GM19238 (cell line): ENCODE measurements around the gene PIR.

Source experiments
- DNase-seq: peaks from one replicate; pipeline ENCODE4 v3.0.0; 2011; ENCODE audit warnings: low spot score; ENCODE audit not compliant: insufficient read length

Gene PIR

DNA sequence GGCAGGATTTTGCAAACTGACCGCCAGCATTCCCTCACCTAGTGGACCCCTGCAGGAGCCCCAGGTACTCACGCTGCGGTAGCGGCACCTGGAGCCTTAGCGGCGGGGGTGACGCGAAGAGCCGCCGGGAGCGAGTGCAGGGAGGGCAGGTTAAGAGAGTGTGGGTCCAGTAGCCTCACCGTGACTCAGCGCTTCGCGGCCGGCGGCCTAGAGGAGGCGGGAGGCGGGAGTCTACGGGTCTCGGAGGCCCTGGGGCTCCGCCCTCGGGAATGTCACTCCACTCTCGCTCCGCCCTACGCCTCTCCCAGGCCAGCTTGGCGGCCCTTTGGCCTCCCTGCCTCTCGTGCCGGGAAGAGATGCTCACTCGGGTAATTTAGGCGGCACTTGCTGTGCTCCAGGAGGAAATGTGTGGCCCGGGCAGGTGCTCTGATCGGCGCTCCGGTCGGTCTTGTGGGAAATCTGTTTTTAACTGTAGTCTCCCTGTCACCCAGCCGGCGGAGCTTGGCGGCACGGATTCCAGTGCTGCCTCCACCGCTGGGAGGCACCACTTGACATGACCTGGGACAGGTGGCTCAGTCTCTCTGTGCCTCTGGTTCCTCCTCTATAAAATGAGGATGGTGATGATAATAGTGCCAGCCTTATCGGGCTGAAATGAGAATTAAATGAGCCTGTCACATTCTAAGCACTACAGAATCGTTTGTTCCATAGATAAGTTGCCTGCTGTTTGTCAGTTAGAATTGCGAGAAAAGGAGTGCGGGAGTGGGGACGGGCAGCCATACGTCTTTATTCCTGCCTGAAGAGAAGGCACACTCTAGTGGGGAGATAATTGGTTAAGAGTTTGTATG, at the start of gene PIR:
Gene PIR (minus strand): TSS at position 216 of the 845 bp plus-strand sequence. CDS start 2,076 bp downstream, outside the sequence.
- DNase-seq, result peak; percentile 52

DNA sequence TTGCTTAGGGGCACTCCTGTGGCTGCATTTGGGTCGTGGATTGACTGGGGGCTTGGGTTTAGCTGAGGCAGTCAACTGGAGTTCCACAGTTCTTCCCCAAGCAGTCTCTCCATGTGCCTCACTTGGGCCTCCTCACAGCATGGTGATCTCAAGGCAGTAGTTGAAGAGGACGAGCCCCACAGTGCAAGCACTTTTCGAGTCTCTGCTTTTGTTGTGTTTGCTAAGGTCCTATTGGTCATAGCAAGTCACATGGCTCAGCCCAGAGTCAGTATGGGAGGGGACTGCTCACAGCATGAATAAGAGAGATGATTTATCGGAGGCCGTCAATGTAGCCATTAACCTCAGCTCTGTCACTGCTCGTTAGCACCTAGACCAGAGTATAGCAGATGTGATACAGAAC, 37.2 kb upstream of the PIR start:
- DNase-seq, result no peak

DNA sequence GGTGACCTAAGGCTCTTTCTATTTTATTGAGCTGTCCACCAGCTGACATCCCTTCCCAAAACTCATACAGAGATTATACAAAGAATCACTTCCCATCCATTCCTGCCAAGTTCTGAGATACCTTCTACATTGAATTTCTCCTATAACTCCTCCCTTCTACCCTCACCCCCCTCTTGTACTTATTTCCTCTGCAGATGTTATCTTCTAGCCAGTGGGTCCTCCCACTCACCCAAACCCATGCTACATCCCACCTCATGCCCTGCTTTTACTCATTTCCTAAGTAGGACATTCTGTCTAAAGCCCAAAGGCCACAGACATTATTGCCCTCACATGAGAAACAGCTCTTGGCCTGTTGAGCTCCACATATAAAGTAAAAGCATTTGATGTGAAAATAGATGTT, 36.0 kb upstream of the PIR start:
- no peak for DNase-seq

DNA sequence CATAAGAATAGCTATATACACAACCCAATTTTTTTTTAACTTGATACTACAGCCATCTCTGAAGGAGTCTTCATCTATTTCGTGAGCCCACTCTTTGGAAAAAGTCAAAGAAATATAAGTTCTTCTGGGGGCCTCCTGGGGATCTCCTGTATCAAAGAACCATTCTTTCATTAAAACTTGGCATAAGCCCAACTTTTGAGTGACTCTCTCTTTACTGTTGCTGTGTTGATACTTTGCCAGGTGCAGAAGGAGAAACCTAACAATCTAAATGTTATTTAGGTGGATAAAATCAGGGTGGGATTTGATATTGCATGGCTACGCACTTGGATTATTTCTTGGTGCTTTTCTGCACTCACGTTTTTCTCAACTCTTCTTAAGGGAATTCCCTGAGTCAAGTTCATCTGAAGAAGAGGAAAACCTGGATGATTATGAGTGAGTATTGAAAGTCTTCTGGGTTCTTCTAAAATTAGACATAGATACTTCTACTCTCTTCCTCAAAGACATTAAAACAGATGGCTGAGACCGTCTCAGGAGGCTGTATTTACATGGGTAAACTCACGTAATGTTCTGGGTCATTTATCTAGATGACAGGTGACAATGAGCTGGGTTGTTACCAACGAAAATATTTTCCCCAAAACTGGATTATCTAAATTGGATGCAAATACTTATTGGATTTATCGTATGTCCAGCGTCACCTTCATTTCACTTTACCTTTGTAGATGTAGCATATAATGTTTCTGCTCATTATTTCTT, 32.7 kb upstream of the PIR start:
- no peak for DNase-seq

DNA sequence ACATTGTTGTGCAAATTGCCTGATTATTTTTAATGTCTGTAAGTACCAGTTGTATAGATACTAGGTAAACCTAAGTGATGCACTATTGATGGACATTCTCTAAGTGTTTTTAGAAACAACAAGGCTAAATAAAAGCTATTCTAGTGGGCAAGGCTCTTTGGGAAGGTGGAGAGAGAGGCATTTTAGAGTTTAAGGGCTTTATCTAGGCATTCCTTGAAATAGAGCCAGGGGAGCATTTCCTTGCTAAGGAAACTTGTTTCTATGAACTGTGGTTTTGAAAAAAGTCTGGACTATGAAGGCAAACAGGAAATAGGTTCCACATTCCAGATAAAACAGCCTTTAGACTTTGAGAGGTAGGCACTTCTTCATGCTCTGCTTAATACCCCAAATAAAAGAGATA, 31.3 kb upstream of the PIR start:
- no peak for DNase-seq

DNA sequence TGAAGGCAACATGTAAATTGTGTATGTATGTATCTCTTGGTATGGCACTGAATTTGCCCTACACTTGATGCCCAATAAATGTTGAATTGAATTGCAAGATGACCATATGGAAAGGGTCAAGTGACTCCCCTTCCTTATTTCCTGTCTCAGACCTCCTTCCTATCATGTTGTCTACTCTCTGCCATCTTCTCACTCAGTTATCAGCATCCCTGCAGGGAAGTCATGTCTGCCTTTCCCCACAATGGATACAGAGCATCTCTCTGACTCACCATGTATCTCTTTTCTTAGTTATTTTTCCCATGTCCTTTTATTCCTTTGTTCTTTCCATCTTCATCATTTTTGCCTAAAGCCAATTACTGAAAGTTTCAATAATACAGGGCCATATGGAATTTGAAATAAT, 30.0 kb upstream of the PIR start:
- DNase-seq, result no peak

DNA sequence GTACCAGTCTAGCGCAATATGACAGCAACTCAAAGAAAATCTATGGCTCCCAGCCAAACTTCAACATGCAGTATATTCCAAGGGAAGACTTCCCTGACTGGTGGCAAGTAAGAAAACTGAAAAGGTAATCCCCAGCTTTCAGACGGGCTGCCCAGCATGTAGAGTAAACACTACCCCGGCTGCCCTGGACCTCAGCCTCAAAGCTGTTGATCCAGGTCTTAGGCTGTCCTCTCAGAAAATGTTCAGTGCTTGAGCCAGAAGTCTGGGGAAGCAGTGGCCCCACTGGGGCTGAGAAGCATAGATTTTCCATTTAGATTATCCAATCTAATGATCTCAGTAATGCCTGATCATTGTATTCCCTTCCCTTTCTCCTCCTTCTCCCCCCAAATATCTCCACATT, 29.3 kb upstream of the PIR start:
- DNase-seq, result no peak

DNA sequence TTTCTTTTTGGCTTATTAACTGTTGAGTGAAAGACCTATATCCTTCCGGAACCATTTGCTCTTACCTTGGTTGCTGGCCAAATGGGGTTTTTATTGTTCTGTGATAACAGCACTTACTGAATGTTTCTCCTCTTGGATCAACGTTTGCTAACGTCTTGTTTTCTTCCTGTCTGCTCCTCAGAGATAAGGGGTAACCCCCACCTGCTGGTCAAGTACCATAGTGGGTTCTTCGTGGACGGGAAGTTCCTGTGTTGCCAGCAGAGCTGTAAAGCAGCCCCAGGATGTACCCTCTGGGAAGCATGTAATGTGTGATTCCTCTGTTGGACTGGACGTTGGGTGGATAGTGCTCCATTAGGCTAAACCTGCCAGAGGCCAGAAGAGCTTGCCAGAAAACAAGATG, 22.8 kb upstream of the PIR start:
- DNase-seq, result no peak

DNA sequence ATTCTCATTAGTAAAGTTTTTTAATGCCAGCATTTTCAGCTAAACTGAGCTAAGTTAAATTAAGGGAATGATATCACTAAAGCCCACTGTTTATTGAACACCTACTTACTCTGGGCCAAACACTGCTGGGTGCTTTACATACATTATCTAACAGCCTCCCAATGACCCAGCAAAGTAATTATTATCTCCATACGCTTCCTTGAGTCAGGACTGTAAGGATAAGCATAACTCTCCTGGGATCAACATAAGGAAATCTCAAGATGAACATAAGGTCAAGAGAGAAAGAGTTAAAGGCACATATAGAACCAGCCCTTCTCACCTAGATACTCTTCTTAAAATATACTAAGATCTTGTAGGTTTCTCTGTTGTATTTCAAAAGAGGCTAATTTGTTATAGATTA, 21.1 kb upstream of the PIR start:
- no peak for DNase-seq

DNA sequence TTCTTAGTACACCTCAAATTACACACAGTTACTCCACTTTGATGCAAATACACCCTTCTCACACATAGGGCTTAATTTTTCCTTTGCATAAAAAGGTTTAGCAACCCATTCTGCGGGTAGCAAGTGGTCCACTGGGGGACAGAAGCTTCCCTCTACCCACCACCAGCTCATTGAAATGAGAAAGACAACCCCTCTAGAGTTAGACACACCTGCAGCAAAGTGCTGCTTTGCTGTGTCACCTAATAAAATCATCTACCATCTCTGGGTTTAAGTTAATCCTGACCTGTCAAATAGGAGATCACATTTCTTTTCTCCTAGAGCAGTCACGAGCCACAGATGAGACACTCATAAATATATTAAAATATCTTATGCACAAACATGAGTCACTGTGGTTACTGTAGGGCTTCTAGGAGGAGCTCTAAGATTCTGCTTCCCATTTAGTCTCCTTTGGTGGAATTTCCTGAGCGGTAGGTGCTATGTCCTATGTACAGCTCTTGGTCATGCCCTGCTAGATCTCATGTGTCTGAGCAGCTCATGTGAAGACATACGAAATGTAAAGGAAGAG, 19.4 kb upstream of the PIR start:
- no peak for DNase-seq

DNA sequence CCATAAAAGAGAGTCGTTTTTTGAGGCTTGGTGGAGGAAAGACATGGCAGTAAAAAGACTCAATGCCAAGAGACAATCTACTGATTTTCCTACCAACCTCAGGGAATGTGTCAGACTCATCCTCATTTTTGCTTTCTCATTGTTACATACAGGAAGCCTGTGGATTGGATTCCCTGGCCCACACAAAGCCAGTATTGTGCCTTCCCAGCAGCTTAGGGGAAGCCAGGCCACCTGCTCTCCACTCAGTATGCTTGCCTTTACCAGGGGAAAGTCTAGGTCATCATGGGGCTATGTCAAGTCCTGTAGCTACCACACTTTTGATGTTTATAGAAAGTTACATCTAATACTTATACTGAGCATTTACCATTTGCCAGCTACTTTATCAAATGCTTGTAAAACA, 18.4 kb upstream of the PIR start:
- DNase-seq, result no peak

DNA sequence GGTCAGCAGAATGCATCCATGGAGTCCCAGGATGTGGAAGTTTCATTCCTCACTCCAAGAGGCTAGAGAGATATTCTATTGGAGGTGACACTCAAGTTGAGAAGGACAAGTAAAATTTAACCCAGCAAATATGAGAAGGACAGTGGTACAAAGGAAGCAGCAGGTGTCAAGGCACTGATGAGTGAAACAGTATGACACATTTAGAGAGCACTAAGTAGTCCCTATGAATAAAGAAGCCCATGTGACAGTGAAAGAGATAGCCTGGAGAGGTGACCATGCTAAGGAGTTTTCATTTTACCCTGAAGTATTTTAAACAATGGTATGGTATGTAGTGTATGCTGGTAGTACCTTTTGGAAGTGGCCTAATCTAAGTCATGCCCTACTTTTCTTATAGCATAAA, 16.7 kb upstream of the PIR start:
- DNase-seq, result no peak

DNA sequence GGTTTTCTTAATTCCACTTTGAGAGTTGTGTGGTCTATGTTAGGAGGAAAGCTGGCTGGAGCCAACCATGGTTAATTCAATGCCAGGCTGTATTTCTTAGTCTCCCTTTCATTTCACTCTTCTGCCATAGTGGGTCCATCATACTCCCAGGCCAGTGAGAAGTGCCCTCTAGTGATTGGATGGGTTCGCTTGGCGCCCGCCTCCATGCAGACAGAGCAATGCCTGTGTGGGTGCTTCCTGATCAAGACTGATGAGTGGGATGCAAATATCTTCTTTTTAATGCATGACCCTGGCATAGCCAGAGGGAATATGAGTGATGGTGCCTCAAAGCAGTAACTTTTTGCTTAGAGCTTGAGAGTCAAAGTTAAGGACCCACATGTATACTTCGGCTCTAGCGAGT, 13.9 kb upstream of the PIR start:
- DNase-seq, result no peak

DNA sequence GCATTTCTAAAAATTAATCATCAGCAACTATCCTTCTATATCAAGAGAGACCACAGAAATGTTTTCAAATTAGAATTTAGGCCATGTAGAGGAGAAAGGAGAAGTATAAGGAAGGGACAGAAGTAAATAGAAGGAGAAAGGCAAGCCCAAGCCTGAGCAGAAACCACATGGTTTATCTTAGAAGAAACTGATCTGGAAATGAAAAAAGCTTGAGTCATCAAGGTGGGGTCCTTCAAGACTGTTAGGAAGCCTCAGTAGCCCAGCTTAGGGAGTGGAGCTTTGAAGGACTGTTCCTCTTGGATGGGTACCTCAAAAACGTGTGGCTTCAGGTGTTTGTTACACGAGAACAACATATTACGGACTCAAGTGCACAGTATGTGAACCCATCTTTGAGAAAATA, 12.0 kb upstream of the PIR start:
- no peak for DNase-seq

DNA sequence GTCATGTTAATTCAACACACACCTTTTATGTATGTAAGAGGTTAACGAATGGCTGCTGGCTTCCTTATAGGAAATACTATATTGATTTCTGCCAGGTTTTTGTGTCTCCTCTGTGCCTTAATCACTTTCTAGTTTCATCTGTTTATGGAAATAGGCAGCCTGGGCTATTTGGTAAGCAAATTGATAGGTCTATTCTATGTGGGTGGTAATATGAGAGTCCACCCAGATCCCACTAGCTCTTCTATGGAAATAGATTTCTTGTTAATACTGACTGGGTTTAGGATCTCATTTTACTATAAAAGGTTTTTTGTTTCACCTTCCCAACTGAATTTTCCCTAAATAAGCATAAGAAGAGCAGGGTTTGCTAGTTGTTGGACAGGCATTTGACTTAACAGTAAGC, 11.5 kb upstream of the PIR start:
- DNase-seq, result no peak

DNA sequence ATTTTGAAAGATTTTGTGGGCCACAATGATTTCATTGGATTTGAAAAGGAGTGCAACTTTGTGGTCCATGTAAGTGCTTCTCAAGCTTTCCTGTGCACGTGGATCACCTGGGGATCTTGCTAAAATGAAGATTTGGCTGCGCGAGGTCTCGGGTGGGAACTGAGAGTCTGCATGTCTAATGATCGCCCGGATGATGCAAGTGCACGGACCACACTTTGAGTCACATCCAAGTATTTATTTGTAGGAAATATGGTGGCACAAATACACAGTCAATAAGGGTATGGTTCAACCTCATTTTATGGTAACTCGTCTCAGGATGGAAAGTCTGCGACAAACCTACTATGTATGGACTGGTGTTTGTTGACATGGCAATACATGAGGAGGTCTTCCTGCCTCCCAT, 8.4 kb upstream of the PIR start:
- no peak for DNase-seq

DNA sequence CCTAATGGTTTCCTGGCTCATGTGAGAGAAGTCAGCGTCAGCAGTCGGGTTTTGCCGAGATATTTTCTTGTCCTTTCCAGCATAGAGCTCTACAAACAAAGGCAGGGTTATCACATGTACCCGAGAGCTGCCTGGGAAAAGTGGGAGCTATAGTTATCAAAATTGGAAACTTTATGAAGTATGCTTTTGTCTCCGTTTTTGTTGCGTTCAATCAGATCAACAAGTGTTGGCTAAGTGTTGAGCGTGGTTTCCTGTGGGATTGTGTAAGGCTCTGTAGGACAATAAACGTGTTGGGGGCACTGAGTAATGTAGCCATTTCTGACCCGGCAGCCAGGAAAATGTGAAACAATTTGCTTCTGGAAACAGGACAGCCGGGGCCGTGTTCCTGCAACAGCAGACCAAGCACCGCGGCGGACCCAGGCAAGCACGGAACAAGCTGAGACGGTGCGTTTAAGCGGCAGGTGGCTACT, 7.4 kb upstream of the PIR start, which contains the start of gene BMX:
Gene BMX (plus strand): TSS at position 311 of the 470 bp plus-strand sequence. CDS start 7,547 bp downstream, outside the sequence.
- no peak for DNase-seq

DNA sequence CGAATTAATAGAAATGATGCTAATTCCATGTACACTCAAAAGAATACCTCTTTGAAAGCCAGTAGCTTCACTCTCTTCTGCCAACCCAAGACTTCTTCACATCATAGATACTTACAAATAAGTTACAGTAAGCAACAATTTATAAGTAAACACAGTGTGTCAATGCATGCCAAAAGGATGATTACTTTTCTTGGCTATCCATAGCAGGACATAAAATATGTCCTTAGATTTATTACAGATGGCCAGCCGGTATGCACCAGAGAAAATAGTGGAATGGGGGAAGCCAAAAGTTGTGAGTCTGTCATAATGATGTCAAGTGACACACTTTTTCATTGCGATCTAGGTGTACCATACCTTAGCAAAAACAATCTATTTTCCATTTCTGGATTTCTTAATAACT, 6.8 kb upstream of the PIR start:
- no peak for DNase-seq

DNA sequence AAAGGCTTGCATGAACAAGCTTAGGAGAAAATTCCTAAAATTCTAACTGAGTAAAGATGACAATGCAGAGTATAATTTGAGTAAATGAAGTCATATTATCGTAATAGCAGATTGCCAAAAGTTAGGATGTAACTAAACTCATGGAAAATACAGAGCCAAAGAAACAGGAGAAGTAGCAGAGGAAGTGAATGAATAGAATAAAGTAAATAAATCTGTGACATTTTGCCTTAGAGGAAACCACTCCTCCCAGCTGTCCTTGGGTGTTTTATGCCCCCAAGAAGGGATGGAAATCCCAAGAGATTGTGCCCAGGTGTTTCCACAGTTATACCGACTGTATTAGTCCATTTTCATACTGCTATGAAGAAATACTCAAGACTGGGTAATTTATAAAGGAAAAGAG, 5.6 kb upstream of the PIR start:
- no peak for DNase-seq

DNA sequence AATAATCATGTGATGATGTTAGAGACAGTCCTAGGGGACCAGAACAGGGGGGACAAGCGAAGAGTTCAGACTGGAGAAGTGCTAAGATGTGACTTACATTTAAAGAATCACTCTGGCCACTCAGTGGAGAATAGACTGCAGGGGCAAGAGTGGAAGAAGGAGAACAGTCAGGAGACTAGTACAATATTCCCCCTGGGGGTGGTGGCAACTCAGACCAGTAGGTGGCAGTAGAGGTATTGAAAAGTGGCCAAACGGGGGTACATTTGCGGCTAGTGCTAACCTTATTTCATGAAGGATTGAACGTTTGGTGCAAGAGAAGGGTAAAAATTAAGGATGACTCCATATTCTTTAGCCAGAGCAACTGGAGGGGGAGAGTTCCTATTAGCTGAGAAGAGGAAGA, 4.7 kb upstream of the PIR start:
- peak; percentile 48 for DNase-seq

DNA sequence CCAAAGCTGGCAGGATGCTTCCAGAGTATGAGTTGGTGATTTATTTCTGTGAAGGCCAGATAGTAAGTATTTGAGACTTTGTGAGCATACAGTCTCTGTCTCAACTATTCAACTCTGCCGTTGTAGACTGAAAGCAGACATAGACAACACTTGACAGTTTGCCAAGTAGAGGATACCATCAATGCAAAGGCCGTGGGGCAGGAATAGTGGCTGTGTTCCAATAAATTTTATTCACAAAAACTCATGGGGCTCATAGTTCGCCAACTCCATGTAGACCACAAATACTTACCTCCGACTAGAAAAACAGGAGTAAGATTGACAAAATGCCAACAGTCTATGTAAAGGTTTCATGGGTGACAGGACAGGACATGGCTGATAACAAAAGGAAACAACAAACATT, 3.7 kb upstream of the PIR start:
- DNase-seq, result no peak

DNA sequence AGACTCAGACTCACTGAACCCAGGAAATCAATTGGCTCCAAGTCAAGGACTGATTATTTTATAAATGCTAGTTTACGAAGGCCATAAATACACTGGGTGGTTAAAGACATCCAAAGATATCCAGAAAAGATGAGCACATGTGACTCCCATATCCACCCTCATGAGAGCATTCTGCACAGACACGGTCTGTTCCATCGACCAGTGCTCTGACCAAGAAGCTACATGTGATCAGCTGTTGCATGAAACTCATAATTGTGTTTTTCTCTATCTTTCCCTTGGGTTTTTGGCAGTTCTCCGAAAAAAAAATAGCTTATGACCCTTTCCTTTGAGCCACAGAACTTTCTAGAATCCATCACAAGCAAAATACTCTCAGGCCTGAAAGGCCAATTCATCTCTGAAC, 2.7 kb upstream of the PIR start:
- DNase-seq, result no peak
